ENCODE measurements around the gene GABRA4. TPM values are rescaled to one million over a fixed set of nuclear protein-coding genes. Genes with fewer than 3 reads are reported as not detected.

The GABRA4 gene
- polyA plus RNA-seq, 3 donors: not detected

DNA sequence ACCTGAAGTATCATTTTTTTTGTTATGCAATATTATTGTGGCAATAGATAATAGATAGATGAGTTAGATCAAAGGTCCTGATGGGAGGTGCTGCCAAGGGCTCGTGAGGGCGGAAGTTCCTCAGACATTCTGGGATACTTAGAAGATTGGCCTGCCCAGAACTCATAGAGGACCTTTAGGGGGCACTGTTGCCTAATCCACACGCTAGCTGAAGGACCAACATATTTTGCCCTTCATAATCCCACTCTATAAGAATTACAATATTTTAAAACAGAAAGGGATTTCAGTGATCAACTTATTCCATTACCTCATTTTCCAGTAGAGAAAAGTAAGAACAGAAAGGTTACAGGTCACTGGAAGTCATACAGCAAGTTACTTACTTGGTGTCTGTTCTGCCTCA is 61.4 kb downstream of the GABRA4 start:
- no peak overlapping the region for H3K4me3 Mint-ChIP-seq
- no peaks in the 10 kb centered on the region for H3K36me3 Mint-ChIP-seq
- H4K20me1 ChIP-seq (ENCODE audit: insufficient read depth, low read length): no peaks in the 10 kb centered on the region
- H3K4me2 ChIP-seq (replicated peaks; ENCODE audit: extremely low read depth, low read length, poor library complexity, severe bottlenecking): no peak overlapping the region
- H3K9ac ChIP-seq (ENCODE audit: insufficient read depth, low read length, poor library complexity, severe bottlenecking): no peak overlapping the region
- no peak overlapping the region for H3K27ac ChIP-seq (ENCODE audit: low read depth in 1 of 2, low read length in 2 of 2)
- no peaks in the 10 kb centered on the region for H3K4me1 Mint-ChIP-seq
- H3K27ac Mint-ChIP-seq: no peak overlapping the region
- 10% methylated on average over 2 of the region's 3 CpGs for WGBS (ENCODE audit: insufficient coverage)
- H3K27me3 Mint-ChIP-seq (ENCODE audit: low read depth in 3 of 3): peaks cover 5 to 21% (median 17%) of the 10 kb centered on the region in 3 donors
- H3K9me3 ChIP-seq (replicated peaks in 1 of 2; ENCODE audit: control insufficient read depth in 1 of 2, insufficient read depth in 1 of 2, low read length in 2 of 2): no peaks in the 10 kb centered on the region
- no peak overlapping the region for H3K4me3 ChIP-seq (replicated peaks in 1 of 3; ENCODE audit: low read depth in 2 of 3, low read length in 3 of 3)
- H3K27me3 ChIP-seq (ENCODE audit: control insufficient read depth in 2 of 2, insufficient read depth in 2 of 2, low read length in 2 of 2): peaks cover 0 to 6% of the 10 kb centered on the region in 2 donors
- peak; percentile 2 to 24 (median 4) for DNase-seq
- H3K36me3 ChIP-seq (replicated peaks in 1 of 2; ENCODE audit: control insufficient read depth in 1 of 2, insufficient read depth in 2 of 2, low read length in 2 of 2): no peaks in the 10 kb centered on the region
- intact Hi-C loops (cut with micrococcal nuclease): loop anchor here in 1 of 2 donors (10.0 kb wide), 1 partner anchor 453 kb away; no protein-coding TSS in a partner anchor
- H3K9me3 Mint-ChIP-seq: no peaks in the 10 kb centered on the region
- no peak overlapping the region for H2AFZ ChIP-seq (ENCODE audit: insufficient read depth, low read depth, low read length, poor library complexity, severe bottlenecking)
- no peaks in the 10 kb centered on the region for H3K79me2 ChIP-seq (ENCODE audit: insufficient read depth, low read length)
- no peaks in the 10 kb centered on the region for H3K4me1 ChIP-seq (ENCODE audit: control insufficient read depth in 1 of 2, insufficient read depth in 2 of 2, low read length in 2 of 2)
- TF ChIP-seq, protein P1, sequence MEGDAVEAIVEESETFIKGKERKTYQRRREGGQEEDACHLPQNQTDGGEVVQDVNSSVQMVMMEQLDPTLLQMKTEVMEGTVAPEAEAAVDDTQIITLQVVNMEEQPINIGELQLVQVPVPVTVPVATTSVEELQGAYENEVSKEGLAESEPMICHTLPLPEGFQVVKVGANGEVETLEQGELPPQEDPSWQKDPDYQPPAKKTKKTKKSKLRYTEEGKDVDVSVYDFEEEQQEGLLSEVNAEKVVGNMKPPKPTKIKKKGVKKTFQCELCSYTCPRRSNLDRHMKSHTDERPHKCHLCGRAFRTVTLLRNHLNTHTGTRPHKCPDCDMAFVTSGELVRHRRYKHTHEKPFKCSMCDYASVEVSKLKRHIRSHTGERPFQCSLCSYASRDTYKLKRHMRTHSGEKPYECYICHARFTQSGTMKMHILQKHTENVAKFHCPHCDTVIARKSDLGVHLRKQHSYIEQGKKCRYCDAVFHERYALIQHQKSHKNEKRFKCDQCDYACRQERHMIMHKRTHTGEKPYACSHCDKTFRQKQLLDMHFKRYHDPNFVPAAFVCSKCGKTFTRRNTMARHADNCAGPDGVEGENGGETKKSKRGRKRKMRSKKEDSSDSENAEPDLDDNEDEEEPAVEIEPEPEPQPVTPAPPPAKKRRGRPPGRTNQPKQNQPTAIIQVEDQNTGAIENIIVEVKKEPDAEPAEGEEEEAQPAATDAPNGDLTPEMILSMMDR (IDR thresholded peaks at IDR 0.05): peak; percentile 64

DNA sequence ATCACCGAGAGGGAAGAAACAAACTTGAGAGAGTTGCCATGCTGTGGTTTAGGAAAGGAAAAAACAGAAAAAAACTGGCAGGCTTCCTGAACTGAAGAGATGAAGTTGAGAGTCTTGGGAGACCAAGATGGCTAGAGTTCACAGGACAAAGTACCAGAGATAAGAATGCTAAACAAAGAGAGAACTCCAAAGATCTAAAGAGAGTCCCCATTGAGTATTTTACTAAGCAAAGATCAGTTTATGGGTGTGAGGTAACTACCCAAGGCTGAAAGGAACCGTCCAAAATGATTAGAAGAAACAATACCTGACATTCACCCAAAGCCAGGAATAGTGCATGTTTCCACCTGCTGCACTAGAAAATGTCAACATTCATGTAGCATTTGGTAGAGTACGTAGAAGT is 62.5 kb downstream of the GABRA4 start:
- DNase-seq: no peak
- no peaks in the 10 kb centered on the region for H3K79me2 ChIP-seq (ENCODE audit: insufficient read depth, low read length)
- Mint-ChIP-seq H3K9me3 (no peaks in the 10 kb centered on the region), H3K27me3 (ENCODE audit: low read depth in 3 of 3) (peaks cover 7 to 20% (median 15%) of the 10 kb centered on the region in 3 donors), H3K4me1 (no peaks in the 10 kb centered on the region), H3K36me3 (no peaks in the 10 kb centered on the region), H3K27ac (peak overlapping the region in 1 of 7 donors; percentile 32), H3K4me3 (no peak overlapping the region)
- no peaks in the 10 kb centered on the region for H3K36me3 ChIP-seq (replicated peaks in 1 of 2; ENCODE audit: control insufficient read depth in 1 of 2, insufficient read depth in 2 of 2, low read length in 2 of 2)
- peaks cover 0 to 6% of the 10 kb centered on the region in 2 donors for H3K27me3 ChIP-seq (ENCODE audit: control insufficient read depth in 2 of 2, insufficient read depth in 2 of 2, low read length in 2 of 2)
- no CpG with 5 or more reads among the region's 3 CpGs for WGBS (ENCODE audit: insufficient coverage)
- no peak overlapping the region for H2AFZ ChIP-seq (ENCODE audit: insufficient read depth, low read depth, low read length, poor library complexity, severe bottlenecking)
- no peak overlapping the region for H3K4me2 ChIP-seq (replicated peaks; ENCODE audit: extremely low read depth, low read length, poor library complexity, severe bottlenecking)
- no peak overlapping the region for H3K9ac ChIP-seq (ENCODE audit: insufficient read depth, low read length, poor library complexity, severe bottlenecking)
- no peaks in the 10 kb centered on the region for H3K4me1 ChIP-seq (ENCODE audit: control insufficient read depth in 1 of 2, insufficient read depth in 2 of 2, low read length in 2 of 2)
- H4K20me1 ChIP-seq (ENCODE audit: insufficient read depth, low read length): no peaks in the 10 kb centered on the region
- no peaks in the 10 kb centered on the region for H3K9me3 ChIP-seq (replicated peaks in 1 of 2; ENCODE audit: control insufficient read depth in 1 of 2, insufficient read depth in 1 of 2, low read length in 2 of 2)
- intact Hi-C loops (cut with micrococcal nuclease): loop anchor here in 1 of 2 donors (10.0 kb wide), 1 partner anchor 454 kb away; no protein-coding TSS in a partner anchor
- H3K4me3 ChIP-seq (replicated peaks in 1 of 3; ENCODE audit: low read depth in 2 of 3, low read length in 3 of 3): no peak overlapping the region
- TF ChIP-seq, protein P1 (IDR thresholded peaks at IDR 0.05): no peak
- H3K27ac ChIP-seq (ENCODE audit: low read depth in 1 of 2, low read length in 2 of 2): no peak overlapping the region
